NT2/D1 (cell line): ENCODE results near the gene ZNF550.

Experiments
- DNase-seq: peaks from one replicate; pipeline ENCODE4 v3.0.0-alpha.2; 2011; ENCODE audit warnings: low read depth, low spot score
- H3K27me3 ChIP-seq: 2 replicates; pipeline ENCODE4 v1.6.0; 2011; ENCODE audit warnings: mild to moderate bottlenecking; ENCODE audit not compliant: insufficient read length, insufficient read depth
- H3K36me3 ChIP-seq: 2 replicates; pipeline ENCODE4 v1.6.1; 2011; ENCODE audit warnings: mild to moderate bottlenecking, low read length, mixed read lengths; ENCODE audit not compliant: insufficient read depth, insufficient read length
- H3K4me1 ChIP-seq: 2 replicates; pipeline ENCODE4 v1.5.1; 2011; ENCODE audit not compliant: insufficient read depth, insufficient read length
- H3K4me3 ChIP-seq: 2 replicates; pipeline ENCODE4 v1.5.1; 2011; ENCODE audit warnings: low read depth; ENCODE audit not compliant: insufficient read length
- H3K9ac ChIP-seq: 2 replicates; pipeline ENCODE4 v1.6.0; 2011; ENCODE audit warnings: low read depth; ENCODE audit not compliant: insufficient read length
- H3K9me3 ChIP-seq: 2 replicates; pipeline ENCODE4 v1.5.1; 2011; ENCODE audit warnings: mild to moderate bottlenecking, low read length; ENCODE audit not compliant: insufficient read depth
- SUZ12 ChIP-seq: IDR thresholded peaks from 2 replicates; pipeline ENCODE4 v1.6.1; 2011; ENCODE audit not compliant: insufficient read length, insufficient read depth; ENCODE audit errors: extremely low read depth
- YY1 ChIP-seq: IDR thresholded peaks from 2 replicates; pipeline ENCODE4 v1.6.1; 2011; ENCODE audit not compliant: insufficient read length, insufficient read depth
- ZNF274 ChIP-seq: IDR thresholded peaks from 2 replicates; pipeline ENCODE4 v1.6.1; 2011; ENCODE audit warnings: mild to moderate bottlenecking, low read depth, low read length

Gene ZNF550

DNA sequence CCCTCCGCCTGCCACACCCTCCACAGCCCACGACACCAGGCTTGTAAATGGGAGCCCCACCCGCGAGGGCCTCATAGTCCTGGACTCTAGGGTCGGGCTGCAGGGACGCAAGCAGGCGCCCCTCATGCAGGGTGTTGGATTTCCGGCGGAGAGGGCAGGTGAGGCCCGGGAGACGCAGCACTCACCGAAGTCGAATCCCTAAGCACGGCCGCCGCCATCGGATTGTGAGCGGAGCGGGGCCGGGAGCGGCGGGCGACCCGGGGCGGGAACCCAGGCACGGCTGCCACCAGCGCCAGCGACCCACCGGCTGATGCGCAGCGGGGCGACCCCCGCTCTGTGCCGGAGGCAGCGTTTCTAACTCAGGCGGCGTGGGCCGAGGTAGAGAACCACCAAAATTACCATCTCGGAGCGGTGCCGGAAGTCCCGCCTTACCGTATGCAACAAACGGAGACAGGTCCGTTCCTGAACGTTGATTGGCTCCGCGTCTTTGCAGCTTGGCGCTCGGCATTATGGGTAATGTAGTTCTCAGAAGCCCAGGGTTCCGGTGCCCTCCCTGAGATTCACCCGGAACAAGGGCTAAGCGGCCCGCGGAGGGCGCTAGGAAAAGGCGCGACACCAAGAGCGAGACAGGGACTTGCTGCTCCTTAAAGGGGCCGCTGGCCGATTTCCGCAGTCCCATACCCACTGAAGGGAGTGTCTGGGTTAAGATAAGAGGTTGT lies 19.0 kb upstream of the ZNF550 start, which contains the start of gene ZNF416:
Gene ZNF416, minus strand, starts transcription at position 425 of the 719 bp plus-strand sequence. Its CDS starts 207 bp downstream, at position 218.
- no peaks in the 10 kb centered on the region for H3K27me3 ChIP-seq
- H3K4me3 ChIP-seq, result peak within 1 kb of the TSS; percentile 89
- peak; percentile 96 for DNase-seq
- H3K4me1 ChIP-seq, result no peaks in the 10 kb centered on the region
- H3K9ac ChIP-seq, result peak within 1 kb of the TSS; percentile 89
- peaks cover 49% of the 10 kb centered on the region for H3K9me3 ChIP-seq
- no peak for TF ChIP-seq SUZ12
- no peak for TF ChIP-seq ZNF274
- TF ChIP-seq YY1, result no peak
- H3K36me3 ChIP-seq, result peaks cover 43% of the 10 kb centered on the region

GRCh38 chr19:57576661-57577060 lies 17.0 kb upstream of the ZNF550 start:
- no peaks in the 10 kb centered on the region for H3K4me1 ChIP-seq
- no peak for DNase-seq
- H3K9me3 ChIP-seq, result peaks cover 69% of the 10 kb centered on the region
- peaks cover 63% of the 10 kb centered on the region for H3K36me3 ChIP-seq
- no peak overlapping the region for H3K9ac ChIP-seq
- TF ChIP-seq ZNF274 (no peak), SUZ12 (no peak), YY1 (no peak)
- H3K27me3 ChIP-seq, result no peaks in the 10 kb centered on the region
- H3K4me3 ChIP-seq, result no peak overlapping the region

GRCh38 chr19:57572415-57572947 lies 12.8 kb upstream of the ZNF550 start:
- Histone ChIP-seq H3K27me3 (no peaks in the 10 kb centered on the region), H3K9ac (no peak overlapping the region), H3K9me3 (peaks cover 94% of the 10 kb centered on the region), H3K4me1 (no peaks in the 10 kb centered on the region), H3K4me3 (no peak overlapping the region), H3K36me3 (peaks cover 67% of the 10 kb centered on the region)
- no peak for DNase-seq
- TF ChIP-seq ZNF274 (peak; percentile 94), YY1 (no peak), SUZ12 (no peak)

DNA sequence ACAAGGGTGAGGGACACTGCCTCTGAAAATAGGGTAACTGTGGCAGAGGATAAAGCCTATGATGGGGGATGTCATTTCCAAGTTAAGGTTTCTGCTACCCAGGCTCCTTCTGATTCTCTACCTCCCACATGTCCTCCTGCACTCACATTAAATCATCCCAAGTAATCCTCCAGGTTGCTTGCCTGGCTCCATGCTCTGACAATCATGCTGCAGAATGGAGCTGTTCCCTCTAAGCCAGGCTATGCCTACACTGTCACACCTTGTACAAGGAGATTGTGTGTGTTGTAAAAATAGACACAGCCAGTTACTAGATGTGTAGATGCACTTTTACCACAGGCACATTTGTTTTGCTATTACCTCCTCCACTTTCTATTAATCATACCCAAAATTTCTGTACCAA lies 11.0 kb upstream of the ZNF550 start:
- TF ChIP-seq SUZ12, result no peak
- no peak for TF ChIP-seq YY1
- no peak for TF ChIP-seq ZNF274
- H3K4me3 ChIP-seq, result no peak overlapping the region
- H3K9me3 ChIP-seq, result peaks cover 94% of the 10 kb centered on the region
- peaks cover 50% of the 10 kb centered on the region for H3K36me3 ChIP-seq
- no peak overlapping the region for H3K9ac ChIP-seq
- H3K4me1 ChIP-seq, result no peaks in the 10 kb centered on the region
- DNase-seq, result no peak
- no peaks in the 10 kb centered on the region for H3K27me3 ChIP-seq

DNA sequence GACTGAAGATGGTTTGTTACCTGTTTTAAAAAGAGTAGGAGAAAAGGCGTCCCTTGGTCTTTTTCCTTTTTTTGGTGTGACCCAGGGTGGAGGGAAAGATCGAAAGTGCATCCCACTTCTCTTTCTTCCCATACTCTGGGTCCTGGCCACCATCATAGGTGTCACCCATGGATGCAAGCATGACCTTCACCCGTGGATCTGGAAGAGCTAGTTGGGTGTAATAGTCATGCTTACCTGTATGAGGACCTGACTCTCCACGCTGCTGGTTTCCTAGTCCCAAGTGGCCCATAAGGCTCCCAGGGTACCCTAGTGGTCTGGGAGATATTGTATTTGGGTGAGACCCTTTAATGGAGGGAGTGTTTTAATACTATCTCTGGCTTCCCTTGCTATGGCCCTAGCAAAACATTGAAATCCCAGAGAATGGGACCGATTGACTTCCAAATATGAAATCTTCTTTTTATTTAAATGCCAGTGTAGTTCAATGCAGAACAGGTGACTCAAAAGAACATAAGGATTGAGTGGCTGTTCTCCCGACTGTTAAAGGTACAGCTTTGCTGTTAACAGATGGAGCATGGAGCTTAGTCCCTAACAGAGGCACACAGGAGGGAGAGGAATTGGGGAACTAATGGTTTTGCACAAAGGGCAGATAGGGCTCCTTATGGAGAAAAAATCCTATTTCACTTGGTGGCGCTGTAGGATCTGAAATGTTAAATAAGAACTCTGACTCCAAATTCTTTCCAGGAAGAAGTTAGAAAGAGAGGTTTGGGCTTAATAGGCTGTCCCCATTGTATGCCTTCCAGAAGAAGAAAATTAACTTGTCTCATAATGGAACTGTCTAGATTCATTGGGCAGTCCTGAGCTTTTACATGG lies 7.0 kb upstream of the ZNF550 start:
- Histone ChIP-seq H3K27me3 (no peaks in the 10 kb centered on the region), H3K9me3 (peaks cover 84% of the 10 kb centered on the region), H3K4me1 (no peaks in the 10 kb centered on the region), H3K36me3 (peaks cover 10% of the 10 kb centered on the region), H3K4me3 (no peak overlapping the region), H3K9ac (no peak overlapping the region)
- TF ChIP-seq SUZ12, result no peak
- no peak for TF ChIP-seq ZNF274
- TF ChIP-seq YY1, result no peak
- no peak for DNase-seq

DNA sequence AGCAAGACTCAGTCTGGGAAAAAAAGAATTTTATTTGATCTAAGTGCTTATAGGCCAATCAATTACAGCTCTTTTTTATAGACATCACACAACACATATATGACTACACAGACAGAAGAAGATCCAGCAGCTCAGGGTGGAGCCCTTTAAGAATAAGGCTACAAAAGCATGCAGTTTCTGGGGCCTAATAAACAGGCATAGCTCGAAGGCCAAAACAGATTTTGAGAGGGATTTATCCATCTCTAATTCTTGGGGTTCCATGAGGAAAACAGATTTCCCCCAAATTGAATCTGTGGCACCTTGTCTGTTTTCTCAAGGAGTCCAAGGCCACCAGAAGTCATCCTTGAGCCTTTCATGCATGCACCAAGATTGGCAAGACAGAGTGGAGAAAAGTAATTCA lies 3.9 kb upstream of the ZNF550 start:
- DNase-seq, result no peak
- H3K9me3 ChIP-seq, result peaks cover 55% of the 10 kb centered on the region
- TF ChIP-seq YY1 (no peak), SUZ12 (no peak), ZNF274 (no peak)

More for the DNA sequence above, 3.9 kb upstream of the ZNF550 start:
- Histone ChIP-seq H3K36me3 (no peaks in the 10 kb centered on the region), H3K27me3 (no peaks in the 10 kb centered on the region), H3K4me3 (no peak overlapping the region), H3K9ac (no peak overlapping the region), H3K4me1 (no peaks in the 10 kb centered on the region)
